HG03175 (cell line): ENCODE data around the gene CKLF.

Source experiments
- ATAC-seq: cut with Tn5 transposase; IDR thresholded peaks from one replicate; pipeline ENCODE4 v1.9.1; 2021; ENCODE audit warnings: mild to moderate bottlenecking, moderate library complexity; ENCODE audit not compliant: unreplicated experiment

Gene CKLF

DNA sequence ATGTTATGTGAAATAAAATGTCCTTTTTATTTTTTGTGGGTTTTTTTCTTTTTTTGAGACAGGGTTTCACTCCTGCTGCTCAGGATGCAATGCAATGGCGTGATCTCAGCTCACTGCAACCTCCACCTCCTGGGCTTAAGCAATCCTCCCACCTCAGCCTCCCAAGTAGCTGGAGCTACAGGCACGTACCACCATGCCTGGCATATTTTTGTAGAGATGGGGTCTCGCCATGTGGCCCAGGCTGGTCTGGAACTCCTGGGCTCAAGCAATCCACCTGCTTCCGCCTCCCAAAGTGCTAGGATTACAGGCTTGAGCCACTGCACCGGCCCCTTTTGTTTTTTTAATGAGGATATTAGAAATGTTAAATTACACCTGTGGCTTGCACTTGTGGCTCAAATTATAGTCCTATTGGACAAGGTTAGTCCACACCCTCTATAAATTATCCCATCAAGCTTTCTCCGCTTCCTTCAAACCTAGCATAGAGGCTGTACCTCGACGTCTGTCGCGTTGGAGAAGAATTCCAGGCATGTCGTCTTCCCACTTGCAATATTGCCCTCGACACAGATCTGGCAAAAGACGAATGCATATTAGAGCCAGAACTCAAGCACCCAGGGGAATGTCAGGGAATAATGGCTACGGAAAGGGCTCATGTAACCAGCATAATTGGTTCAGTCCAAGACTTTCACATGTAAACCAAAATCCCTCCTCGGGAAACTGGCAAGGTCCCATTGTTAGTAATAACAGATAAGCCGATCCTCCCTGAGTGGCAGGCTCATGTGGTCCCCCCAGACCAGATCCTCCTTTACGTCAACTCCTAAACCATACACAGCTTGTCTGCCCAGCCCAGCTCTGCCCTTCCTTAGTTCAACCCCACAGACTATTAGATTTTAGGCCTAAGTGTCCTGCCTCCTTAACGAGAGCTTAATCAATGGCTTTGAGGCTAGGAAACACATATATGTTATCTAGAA lies 10.7 kb upstream of the CKLF start:
- no peak for ATAC-seq

DNA sequence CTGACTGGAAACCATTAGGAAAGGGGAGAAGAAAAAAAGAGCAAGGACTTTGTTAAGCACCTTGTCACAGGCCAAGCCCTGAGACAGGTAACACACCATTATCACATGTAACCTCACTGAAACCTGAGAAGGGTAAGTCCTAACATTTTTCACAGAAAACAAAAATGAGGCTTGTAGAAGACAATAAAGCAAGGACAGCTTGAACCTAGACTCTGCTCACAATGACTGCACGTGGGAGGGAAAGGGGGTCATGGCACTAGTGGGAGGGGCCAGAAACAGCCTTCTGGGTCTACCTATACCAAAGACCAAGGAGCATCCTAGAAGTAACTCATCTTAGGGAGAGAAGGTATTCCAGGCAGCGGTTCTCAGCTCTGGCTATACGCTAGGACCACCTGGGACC lies 10.0 kb upstream of the CKLF start:
- no peak for ATAC-seq

DNA sequence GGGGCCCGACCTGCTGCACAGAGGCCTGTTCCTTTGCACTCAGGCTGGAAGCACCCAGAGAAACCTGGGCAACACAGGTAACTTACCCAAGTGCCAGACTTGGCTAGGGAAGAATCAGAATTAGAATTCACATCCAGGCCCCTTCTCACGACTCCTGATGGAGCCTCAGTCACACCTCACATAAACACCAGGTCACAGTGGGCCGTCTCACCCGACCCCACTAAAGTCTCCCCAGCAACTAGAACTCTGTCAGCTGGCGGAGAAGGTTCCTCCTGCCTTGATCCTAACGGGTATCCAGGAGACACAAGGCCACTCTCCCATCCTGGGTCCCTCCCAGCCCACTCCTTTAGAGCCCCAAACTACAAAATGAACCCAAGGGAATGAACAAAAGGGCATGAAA lies 8.8 kb upstream of the CKLF start:
- ATAC-seq: no peak

DNA sequence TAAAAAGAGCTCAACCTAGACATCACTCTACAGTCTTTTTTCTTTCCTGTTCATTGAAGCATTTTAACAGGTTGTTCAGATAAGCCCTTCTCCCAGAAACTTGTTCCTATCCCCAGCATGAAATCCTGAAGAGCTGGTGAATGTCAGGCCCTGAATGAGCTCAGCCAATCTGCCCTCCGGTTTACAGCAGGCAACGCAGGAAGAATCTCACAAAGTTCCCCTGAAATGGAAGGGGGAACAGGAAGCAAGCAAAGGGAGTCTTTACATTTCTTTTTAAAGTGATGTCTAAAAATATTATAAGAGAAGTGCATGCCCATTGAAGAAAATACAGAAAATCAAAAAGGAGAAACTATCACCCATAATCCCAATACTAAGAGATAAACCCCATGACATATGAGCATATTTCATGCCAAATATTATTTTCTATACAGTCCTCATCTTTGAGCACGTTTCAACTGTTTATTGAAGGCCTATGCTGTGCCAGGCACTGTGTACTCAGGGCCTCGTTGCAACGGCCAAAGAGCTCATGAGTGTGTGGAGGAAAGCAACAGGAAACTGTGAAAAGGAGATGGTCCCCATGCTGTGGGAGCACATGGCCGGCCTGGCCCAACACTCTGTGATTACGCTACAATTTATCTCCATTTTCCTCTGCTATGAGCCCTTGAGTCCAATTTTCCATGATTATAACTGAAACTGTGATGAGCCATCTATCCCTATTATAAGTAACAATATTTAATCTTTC lies 8.2 kb upstream of the CKLF start:
- ATAC-seq: no peak

DNA sequence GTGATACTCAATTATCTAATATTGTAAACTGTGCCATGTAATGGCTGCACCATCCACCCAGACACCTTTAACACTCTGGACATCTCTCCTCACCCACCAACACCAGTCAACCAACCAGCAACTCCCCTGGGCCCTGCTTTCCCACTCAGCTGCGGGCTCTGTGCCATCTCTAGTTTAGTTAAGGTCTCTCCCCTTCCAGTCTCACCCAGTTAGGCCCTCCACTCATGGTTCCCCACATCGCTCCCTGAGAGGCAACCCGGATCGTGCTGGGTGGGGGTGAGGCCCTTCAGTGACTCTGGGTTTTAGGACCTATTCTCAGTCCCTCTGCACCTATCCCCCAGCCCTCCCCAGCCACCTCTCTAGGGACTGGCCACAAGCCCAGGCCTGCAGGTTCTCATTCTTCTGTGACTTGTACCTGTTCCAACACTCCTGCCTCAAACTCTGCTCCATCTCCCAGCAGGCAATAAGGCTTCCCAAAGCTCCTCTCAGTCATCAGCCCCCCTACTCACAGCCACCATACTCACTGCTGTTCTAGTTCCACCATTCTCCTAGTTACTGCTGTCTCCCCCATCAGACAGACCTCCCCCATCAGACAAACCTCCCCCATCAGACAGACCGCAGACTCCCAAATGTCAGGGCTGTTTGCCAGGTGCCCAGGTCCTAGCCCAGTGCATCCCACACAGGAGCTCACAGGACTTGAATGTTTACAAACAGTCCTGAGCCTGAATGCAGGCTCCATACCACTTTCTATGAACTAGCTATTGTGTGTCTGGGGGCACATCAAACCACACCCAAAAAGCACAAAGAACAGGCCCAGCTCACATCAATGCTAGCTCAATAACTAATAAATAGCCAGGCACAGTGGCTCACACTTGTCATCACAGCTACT lies 5.0 kb upstream of the CKLF start:
- ATAC-seq: no peak

DNA sequence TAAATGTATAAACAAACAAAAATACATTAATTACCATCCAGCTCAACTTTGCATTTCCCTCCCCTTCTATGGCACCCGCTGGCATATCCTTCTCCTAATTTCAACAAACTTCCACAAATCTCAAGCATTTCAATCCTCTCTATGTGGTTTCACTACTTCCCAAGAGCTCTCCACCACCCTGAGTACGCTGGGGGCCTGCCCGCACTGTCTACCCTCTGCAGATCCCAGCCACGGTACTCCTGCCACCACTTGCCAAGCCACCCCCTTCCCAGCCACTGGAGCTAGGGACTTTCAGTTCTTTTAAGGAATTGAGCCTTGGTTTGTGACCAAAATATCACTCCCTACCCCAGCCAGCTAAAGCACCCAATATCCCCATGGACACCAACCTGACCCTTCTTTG lies 4.3 kb upstream of the CKLF start:
- no peak for ATAC-seq

DNA sequence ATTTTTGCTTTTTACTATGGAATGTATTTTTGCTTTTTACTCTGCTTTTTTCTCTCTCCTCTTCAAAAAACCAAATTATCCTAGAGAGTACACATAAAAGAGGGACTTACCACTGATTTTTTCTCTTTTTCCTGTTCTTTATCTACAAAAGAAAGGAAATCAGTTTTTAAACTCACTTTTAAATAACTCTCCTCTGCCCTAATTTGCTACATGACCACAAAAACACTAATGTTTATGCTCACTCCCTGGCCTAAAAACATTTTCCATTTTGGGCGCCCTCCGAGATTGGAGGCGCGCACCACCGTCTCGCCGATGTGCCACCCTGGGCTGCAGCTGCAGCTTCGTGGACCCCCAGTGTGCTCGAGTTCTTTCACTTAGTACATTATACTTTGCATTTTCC lies 3.5 kb upstream of the CKLF start:
- no peak for ATAC-seq

DNA sequence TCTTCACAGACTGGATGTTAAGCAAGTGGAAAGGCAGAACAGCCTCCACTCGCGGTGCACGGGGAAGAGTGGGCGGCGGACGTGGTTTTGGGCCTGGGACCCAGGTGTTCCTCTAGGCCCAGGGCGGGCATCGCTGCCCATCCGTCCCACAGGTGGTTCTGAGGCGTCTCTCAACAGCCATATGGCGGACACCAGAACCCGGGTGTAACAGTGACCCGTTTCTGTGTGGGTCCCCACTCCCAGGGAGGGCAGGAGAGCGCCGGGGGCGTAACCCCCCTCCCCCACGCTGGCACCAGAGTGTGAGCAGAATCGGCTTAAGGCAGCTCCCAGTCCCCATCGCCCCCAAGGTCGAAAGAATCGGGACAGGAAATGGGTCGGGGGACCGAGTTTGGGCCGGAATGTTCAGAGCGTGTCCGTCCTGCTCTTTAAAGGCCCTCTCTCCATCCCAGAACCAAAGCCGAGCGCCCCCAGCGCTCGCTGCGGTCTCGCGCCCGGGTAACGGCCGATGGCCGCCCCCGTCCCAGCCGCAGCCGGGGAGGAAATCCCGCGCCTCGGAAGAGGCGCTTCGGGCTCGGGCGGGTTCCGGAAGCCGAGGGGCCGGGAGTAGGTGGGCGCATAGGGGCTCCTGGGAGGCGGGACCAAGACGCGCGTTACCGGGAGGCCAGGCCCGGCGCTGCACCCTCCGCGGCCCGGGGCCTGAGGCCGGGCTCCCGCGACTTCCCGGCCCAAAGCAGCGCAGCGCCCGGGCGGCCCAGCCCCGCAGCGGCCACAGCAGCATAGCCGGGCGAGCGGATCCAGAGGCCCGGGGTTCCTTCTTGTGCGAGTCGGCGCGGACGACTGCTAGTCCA lies 2.9 kb upstream of the CKLF start, which contains the start of gene TK2:
TSS of gene TK2 (minus strand) at position 839 of the 848 bp plus-strand sequence. CDS start at position 778, 61 bp downstream.
- ATAC-seq: no peak

DNA sequence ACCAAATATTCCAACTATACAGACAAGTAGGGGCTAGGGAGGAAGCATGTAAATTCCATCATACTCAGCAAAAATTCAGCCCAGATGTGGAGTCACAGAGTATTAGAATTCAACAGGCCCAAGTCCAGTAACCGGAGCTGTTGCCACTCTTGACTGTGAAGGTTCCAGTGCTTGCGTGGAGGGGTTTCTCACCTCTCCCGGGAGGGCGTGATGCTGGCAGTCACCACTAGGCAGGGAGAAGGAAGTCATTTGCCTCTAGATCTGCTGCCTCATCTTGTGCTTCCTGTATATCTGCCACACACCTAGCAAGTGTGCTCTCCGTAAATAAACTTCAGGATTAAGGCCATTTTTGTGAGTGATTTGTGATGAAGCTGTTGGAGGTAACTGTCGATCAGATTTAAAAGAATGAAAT lies 1.0 kb upstream of the CKLF start:
- ATAC-seq: peak; percentile 25

DNA sequence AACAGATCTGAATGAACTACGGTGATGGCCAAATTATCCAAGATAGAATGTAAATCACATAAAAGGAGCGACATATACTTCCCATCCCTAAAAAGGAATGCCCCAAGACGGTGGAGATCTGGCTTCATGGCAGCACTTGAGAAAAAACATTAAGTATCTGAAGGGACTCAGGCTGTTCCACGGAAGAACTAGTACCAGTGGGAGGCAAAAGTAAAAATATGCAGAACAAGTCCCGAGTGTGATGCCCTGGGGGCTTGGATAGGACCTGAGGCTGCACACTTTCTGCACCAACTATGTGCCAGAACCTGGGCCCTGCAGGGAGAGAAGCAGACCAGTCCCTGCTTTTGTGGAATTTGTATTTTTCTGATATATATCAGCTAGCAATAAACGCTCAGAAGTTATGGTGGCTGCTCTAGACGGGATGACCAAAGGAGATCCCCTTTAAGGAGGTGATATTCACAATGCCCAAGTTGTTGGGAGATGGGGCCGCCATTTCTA lies 539 bp upstream of the CKLF start:
- no peak for ATAC-seq

DNA sequence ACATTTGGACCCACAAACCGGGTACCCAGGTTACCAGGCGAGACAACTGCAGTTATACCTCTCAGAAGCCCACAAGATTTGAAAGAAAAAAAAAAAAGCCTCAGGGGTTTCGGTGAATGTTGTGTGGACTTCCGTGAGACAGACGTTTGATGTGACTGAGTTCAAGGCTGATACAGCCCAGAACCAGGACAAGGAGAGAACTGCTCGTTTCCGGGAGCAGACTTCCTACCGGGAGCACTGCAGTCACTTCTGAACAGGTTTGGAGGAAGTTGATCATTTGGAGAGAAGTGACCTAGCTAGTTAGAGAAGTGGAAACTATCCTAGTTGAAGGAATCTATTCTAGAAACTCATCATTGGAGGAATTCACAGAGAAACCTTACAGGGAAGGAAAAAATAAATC lies 847 bp downstream of the CKLF start:
- no peak for ATAC-seq

DNA sequence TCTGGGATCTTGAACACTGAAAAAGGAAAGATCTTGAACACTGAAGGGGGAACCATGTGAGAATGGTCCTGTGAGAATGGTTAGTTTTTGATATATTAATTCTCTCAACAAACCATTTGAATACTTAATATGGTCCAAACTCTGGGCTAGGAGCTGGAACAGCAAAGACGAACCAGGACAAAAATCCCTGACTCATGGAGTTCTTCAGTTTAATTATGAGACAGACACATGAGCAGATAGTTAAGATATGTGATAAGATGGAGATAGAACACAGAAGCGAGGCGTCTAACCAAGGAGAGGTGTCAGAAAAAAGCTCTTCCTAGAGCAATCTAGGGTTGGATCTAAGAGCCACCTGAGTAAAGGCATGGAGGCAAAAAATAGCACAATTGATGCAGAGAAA lies 1.6 kb downstream of the CKLF start:
- ATAC-seq: no peak

DNA sequence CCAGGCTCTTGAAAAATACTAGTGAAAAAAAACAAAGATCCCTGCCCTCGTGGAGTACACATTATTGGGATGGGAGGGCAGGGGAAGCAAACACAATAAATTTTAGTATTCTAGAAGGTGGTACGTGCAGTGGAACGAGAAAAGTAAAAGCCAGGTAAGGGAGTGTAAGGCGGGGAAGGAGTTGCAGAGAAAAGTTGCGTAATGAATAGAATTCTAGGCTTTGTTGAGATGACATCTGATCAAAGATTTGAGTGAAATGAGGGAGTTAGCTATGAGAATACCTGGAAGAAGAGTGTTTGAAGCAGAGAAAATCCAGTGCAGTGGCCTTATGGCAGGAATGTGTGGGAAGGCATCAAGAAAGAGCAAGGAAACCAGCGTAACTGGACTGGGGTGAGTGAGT lies 2.1 kb downstream of the CKLF start:
- no peak for ATAC-seq

DNA sequence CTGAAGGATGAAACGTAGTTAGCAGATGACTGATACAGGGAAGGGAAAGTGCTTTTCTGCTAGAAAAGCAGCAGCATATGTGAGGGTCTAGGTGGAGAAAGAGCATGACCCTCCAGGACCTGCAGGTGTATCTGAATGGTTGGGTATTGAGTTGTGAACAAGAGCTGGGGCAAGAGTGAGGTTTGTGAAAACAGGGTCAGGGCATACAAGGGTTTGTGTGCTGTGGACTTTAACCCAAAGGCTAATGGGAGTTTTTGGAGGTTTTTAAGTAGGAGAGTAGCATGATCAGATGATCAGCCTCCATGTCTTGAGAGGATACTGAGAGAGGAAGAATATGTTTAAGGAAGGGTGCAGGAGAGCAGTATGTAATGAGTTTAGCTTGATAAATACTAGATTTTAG lies 7.7 kb downstream of the CKLF start:
- ATAC-seq: no peak

DNA sequence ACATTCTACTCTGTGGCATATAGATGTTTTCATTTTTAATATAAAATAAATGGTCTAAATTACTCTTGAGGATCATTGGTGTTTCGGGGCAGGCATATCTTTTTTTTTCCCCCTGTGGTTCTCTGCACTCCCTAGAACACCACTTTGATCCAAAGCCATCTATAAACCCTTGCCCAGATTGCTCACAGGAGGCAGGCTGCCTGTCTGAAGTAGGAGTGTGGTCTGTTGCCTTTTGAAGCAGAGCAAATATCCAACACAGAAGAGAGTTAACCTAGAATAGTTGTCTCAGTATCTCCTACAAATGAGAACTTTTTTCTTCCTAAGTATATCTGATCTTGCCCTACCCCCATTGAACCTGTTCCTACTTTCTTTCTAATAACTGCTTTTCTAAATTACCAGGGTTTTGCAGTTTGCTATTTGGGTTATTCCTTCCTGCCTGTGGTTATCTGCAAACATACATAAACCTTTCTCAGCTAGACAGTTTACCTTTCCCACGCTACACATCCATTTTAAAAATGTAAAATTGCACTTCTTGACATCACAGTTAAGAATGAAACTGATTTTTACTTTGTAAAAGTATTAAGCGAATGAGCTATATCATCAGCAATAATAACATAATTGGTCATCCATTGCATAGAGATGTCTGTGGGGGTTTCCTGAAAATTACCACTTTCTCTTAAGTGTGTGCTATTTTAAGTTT lies 9.2 kb downstream of the CKLF start:
- ATAC-seq: no peak

DNA sequence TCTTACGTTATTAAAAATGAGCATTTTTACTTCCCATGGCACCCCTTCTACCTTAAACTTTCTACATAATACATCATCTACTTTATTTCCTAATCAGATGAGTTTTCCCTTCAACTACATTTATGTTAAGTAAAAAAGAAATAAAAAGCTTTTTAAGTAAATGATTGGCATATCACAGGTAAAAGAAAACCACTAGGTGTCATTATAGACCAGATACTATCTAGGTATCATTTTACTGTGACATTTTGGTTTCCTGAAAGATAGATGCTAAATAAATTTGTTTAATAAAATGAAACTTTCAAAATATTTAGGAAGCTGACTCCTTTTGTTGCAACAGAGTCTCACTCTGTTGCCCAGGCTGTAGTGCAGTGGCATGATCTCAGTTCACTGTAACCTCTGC lies 10.0 kb downstream of the CKLF start:
- ATAC-seq: no peak

DNA sequence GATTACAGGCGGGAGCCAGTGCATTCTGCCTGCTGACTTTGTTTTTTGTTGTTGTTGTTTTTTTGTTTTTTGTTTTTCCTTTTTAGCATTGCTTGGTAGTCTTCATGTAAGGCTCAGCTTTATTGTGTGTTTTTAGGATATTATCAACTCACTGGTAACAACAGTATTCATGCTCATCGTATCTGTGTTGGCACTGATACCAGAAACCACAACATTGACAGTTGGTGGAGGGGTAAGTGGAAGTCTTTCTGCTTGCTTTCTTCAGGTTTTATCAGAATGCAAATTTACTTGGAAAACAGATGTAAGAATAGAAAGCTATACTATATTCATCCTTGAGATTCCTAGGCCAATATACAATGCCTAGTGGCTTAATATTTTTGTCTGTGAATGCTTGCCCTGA lies 10.6 kb downstream of the CKLF start:
- ATAC-seq: no peak

DNA sequence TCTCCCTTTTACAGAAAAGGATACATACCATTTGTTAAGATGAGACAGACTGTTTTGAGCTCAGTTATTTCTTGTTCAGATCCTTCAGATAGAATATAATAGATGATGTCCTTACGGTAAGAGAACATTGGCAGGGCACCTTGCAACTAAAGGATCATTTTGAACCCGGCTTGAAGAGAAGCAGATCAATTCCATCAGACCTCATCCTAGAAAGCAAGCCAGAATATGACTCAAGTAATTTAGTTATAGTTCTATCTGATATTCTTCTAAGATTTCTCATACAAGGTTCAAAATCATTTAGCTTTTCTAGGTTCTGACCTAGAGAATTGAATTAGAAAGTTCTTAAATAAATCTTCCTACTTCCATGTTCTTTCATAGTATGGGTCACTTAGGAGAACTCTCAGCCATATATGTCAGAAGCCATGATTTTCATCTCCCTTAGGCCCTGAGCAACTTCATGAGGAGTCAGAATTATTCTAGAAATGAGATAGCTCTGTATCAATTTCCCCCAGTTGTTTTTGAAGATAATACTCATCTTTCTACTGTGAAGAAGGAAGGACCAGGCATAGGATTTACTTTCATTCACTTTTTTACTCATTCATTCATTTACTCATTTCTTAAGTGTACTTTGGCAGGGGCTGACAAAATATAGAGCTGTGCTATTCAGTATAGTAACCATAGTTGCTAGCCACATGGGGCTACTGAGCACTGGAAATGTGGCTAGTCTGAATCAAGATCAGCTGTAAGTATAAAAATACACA lies 11.4 kb downstream of the CKLF start:
- ATAC-seq: no peak
